KBM-7 (cell line): ENCODE measurements around the gene IWS1.
"Not testable (repeated sequence)": the region's sequence is repeated elsewhere in the genome, so short reads cannot be mapped to it uniquely, and the experiment has no call there.

Source experiments
- DNase-seq: peaks from one replicate; pipeline ENCODE4 v3.0.0-alpha.2; 2015
- in situ Hi-C: fragments of 300-500 bp; cut with MboI; formaldehyde crosslinking; loops from 2 replicates; pipeline ENCODE4 v1.14.3; 2020; ENCODE audit warnings: low sequenced_read_pairs, low pct_unique_long_range_greater_than_20kb, mixed read lengths

Gene IWS1

DNA sequence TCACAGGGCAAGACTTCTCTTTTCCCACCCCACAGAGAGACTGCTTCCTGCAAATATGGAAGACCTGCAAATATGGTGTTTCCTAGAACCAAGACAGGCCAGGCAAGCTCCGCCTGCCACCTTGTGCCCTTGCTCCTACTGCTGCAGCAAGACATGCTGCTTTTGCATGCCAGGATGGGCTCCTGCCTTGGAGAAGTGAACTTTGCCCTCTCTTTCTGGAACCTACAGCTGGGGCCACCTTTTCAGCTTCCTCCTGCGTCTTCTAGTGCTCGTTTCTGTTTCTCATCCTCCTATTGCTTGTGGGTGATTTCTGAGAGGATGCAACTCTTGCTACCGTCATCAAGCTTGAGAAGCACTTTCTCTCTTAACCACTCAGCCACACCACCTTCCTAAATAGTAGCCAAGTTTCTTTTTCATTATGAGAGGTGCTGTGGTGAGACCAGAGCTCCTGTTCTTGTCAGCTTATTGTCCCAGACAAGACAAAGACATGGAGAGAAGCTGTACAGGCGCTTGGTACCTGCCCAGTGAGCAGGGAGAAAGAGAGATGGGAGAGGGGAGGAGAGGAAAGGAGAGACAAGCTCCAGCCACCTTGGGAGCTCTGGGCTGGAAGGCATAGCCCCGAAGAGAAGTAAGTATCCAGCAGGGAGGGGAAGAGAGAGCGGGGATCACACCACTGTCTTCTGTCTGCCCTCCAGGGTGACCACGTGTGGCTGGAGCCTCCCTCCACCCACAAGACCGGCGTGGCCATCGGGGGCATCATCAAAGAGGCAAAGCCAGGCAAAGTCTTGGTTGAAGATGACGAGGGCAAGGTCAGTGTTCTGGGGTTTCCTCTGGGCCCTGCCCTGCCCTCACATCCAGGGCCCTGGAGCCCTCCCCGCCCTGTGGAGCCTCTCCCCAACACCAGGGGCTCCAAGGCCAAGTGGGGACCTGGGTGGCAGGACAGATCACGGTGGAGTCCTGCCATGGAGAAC lies 37.5 kb upstream of the IWS1 start:
- in situ Hi-C loops, result no loop called here
- no peak for DNase-seq

DNA sequence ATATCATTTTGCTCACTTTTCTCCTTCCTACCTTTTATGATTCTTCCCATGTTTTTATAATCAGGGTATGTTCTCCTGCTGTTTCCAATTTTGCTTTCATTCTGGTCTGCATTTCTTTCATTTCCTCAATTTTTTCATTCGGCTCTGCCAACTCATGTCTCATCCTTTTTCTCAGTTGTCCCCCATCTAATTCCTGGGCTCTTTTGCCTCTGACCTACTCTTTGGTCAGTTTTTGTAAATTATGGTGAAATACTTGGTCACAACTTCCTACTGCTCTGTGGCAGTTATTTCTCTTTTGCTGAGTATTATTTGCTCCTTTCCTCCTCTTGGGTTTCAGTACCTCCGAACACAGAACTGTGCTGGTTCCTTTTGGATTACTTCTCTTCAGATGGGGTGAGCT lies 36.6 kb upstream of the IWS1 start:
- no peak for DNase-seq
- in situ Hi-C loops, result no loop called here

DNA sequence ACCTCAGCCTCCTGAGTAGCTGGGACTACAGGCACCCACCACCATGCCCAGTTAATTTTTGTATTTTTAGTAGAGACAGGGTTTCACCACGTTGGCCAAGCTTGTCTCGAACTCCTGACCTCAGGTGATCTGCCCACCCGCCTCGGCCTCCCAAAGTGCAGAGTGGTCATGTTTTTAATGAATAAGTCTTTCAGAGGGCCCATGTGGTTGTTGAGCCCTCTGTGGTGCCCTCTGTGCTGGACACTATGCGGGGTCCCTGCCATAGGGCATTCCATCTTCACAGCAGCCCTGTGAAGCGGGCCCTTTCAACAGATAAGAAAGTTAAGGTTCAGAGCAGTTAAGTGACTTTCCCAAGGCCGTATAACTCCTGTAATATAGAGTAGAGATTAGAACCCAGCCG lies 35.1 kb upstream of the IWS1 start:
- no peak for DNase-seq
- in situ Hi-C loops, result no loop called here

DNA sequence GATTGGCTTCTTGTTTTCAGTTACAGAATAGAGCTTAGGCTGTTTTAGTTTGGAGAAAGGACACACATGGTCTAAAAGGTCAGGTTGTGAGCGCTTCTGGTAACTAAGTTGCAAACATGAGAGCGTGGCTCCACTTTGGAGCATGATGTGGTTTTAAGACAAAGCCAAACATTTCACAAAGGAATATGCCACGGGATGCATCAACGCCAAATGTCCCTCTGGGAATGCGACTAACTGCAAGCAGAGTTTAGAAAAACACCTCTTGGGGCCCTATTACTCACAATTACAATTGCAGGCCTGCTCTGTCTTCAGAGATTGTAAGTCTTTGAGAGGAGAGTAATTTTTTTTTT lies 34.6 kb upstream of the IWS1 start:
- in situ Hi-C loops, result no loop called here
- DNase-seq, result no peak

DNA sequence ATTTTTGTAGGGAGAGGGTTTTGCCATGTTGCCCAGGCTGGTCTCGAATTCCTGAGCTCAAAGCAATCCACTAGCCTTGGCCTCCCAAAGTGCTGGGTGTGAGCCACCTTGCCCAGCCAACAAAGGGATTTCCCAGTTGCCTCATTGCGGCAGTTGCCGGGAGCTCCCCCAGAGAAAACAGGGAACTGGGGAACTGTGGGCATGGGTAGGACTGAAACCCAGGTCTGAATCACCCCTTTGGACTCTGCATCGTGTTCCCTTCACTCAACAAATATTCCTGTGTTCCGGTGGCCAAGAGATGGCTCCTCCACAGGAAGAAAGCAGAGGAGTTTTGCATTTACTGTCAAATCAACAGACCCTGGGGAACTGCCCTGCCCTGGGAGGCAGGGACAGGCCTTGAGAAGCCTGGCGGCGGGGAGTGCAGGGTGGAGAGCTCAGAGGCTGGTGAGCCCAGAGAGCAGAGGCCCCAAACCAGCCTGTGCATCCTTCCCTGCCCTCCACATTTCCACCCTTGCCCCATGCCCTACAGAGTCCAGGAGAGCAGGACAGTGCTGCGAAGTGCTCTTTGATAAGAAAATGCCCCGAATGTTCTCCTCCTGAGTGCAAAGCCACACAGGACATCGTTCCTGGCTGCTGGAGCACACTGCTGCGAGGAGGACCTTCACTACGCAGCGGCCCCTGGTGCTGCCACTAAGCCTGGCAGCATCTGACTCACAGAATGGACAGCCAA lies 34.1 kb upstream of the IWS1 start:
- no peak for DNase-seq
- in situ Hi-C loops, result no loop called here

DNA sequence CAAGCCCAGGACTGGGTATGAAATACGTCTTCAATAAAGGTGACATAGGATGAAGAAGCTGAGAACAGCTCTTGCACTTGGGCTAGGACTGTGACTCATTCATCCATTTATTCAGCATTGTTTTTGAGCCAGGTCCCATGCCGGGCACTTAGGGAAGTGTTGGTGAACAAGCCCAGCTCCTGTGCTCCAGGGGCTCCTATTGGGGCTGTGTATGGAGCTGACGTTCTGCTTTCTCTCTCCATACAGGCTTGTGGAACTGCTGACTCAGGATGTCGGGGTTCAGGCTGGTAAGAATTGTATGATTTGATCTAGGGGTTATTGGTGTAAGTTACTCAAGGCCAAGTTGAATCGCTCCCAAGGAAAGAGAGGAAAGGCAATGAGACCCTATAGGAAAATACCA lies 33.2 kb upstream of the IWS1 start:
- no peak for DNase-seq
- in situ Hi-C loops, result no loop called here

DNA sequence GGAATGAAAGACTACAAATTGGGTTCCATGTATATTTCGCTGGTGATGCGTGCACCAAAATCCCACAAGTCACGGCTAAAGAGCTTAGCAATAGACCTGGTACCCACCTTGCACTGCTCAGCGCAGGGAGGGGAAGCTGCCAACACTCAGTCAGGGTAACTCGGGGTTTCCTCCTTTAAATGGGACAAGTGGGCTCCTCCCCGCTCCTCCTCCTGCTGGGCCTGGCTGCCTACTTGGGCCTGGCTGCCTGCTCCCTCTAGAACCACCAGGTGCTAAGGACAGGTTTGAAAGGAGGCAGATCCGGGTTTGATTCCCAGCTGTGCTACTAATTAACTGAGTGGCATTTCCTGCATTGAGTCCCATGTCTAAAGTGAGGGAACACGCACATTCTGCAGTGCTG lies 32.6 kb upstream of the IWS1 start:
- in situ Hi-C loops, result no loop called here

DNA sequence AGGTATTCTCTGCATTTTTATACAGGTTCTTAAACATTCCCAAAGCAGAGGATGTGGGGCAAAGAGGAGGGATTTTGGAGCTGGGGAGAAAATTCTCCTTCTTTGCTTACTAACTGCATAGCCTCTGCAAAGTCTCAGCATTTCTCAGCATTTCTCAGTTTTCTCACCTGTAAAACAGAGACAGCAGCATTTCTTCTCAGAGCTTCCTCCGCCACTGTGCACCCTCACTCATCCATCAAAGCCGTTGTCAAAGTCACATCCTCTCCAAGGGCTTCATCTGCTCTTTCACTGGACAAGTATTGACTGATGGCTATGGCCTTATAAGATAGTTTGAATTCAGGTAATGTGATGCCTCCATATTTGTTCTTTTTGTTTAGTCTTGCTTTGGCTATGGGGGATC lies 26.6 kb upstream of the IWS1 start:
- DNase-seq, result no peak
- in situ Hi-C loops, result no loop called here

More for the DNA sequence above, 32.6 kb upstream of the IWS1 start:
- DNase-seq, result no peak

DNA sequence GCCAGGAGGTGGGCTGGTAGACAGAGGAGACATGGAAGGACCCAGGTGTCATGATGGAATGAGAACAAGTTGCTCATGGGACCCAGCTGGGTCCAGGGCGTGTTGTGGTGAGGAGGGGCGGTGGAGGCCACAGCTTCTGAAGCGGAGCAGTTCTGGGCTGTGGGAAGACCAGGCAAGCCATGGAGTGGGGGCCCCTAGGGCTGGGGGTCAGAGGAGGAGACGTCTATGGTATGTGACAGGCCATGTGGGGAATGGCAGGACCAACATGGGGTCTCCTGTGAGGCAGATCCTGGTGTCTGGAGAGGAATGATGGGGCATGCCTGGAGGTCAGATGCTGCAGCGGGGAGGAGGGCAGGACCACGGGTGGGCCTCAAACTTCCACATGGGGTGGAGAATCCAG lies 26.0 kb upstream of the IWS1 start:
- DNase-seq, result no peak
- in situ Hi-C loops, result no loop called here

DNA sequence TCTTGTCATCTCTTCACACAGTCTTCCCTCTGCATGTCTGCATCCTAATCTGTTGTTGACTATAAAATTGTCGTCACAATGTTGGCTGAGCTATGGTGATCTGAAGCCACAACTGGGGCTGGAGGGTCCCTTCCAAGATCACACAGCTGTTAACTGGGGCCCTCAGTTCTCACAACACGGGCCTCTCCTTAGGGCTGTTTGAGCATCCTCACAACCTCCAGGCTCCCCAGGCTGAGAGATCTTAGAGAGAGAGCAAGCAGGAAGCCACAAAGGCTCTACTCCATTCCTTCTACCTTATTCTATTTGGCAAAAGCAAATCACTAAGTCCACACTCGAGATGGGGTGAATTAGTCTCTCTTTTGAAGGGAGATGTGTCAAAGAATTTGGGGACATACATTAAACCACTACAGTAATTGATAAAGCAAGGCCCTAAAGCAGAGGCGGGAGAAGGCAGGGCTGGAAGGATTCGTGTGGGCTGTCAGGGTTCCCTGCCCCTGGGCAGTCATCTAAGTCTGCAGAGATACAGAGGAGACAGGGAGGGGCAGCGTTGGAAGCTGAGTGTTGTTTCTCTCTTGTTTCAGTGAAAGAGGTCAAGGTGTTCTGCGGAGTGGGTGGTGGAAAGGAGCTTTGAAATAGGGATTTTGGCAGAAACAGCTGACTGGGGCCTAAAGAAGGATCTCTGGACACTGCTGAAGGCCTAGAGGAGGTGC lies 25.1 kb upstream of the IWS1 start:
- in situ Hi-C loops, result no loop called here
- no peak for DNase-seq

DNA sequence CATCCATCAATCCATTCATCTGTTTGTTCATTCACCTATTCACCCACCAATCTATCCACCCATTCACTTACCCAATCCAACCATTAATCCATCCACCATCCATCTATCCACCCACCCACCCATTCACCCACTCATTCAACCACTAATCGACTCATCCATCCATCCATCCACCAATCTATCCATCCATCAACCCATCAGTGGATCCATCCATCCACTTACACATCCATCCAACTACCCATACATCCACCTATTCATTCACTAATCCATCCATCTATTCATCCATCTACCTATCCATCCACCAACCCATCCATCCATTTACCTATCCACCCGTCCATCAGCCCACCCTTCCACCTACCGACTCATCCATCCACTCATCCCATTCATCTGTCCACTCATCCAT lies 20.5 kb upstream of the IWS1 start:
- DNase-seq, result no peak
- in situ Hi-C loops, result no loop called here

DNA sequence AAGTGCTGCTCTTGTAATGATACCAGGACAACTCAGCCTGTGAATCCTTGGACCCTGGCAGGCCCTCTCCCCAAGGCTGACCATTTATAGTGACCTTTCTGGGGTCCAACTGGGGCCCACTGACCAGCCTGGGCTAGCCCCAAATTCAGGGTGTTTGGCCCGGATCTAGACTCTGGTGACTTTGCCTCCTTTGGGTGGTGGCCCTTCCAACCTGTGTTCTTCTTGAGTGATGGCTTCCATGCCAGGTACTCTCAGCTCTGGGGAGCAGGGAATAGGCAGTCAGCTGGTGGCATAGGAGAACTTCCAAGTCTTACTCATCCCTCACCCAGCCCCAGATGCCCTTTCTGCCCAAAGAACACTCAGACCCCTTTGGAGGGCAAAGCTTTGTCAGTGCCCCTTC lies 19.5 kb upstream of the IWS1 start:
- in situ Hi-C loops, result no loop called here
- no peak for DNase-seq

DNA sequence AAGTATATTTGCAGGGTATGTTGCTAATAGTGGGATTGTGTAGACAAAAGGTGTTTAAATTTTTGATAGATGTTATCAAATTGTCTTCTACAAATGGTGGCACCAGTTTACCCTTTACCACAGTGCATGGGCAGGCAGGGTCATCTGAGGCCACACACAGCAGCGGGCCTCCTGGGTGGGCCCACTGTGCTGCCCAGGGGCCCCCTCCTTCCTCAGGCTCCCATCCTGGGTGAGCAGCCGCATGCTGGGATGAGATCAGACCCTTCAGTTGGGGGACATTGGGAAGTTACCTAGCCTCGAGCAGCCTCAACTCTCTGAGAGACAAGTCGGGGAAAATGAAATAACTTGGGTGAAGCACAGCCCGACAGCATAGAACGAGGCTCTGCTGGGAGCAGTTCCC lies 18.9 kb upstream of the IWS1 start:
- no peak for DNase-seq
- in situ Hi-C loops, result no loop called here

DNA sequence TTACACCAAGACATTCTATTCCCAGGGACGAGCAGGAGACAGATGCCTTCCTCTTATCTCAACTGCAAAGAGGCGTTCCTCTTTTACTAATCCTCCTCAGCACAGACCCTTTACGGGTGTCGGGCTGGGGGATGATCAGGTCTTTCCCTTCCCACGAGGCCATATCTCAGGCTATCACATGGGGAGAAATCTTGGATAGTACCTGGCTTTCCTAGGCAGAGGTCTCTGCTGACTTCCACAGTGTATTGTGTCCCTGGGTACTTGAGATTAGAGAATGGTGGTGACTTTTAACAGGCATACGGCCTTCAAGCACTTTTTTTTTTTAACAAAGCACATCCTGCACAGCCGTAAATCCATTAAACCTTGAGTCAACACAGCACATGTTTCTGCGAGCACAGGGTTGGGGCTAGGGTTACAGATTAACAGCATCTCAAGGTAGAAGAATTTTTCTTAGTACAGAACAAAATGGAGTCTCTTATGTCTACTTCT lies 16.8 kb upstream of the IWS1 start:
- in situ Hi-C loops, result not testable (repeated sequence)
- peak; percentile 35 for DNase-seq

DNA sequence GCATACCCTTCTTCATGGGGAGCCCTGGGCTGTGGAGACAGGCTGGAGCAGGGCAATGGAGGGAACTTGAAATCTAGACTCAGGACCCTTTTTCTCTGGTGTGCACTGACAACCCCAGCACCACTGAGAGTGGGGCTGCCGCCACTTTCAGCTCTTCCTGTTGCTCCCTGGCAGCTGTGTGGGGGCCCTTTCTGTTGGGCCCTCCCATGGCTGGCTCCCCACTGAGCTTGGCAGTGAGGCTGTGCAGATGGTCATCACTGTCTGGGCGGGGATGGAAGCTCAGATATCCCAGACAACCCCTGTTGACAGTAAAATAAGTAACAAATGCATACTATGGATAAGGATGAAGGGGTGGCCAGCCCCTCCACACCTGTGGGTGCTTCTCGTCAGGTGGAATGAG lies 15.9 kb upstream of the IWS1 start:
- no peak for DNase-seq
- in situ Hi-C loops, result no loop called here

DNA sequence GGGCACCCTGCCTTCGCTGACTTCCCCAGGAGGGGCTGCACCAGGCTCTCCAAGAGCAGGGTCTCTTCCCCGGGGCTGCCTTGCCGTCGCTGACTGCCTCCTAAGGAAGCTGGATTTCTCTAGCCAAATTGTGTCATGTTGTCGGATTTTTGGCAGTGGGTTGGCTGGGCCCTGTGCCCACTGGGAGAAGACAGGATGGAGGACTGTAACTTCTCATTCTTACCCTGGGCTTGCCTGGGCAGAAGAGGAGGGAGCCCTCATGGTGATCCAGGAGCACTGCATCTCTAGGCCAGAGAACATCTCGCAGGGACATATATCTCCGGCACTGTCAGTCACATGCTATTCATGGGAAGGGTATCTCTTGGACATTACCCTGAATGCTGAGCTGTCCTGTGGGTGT lies 15.5 kb upstream of the IWS1 start:
- DNase-seq, result no peak
- in situ Hi-C loops, result no loop called here

DNA sequence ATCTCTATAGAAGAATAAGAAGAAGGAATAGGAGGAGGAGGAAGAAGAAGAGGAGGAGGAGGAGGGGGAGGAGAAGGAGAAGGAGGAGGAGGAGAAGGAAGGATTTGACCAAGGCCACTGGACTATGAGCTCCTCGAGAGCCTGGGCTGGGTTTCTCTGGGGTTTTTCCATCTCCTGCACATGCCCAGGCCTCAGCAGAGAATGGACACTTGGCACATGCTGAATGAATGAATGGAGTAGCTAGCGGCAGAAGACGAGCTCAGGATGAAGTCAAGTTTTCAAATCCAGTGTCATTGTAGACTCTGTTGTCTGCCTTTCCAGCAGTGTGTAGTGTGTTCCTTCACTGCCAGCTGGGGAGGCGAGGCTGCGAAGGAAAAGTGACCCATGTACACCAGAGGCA lies 11.4 kb upstream of the IWS1 start:
- in situ Hi-C loops, result no loop called here
- DNase-seq, result no peak

DNA sequence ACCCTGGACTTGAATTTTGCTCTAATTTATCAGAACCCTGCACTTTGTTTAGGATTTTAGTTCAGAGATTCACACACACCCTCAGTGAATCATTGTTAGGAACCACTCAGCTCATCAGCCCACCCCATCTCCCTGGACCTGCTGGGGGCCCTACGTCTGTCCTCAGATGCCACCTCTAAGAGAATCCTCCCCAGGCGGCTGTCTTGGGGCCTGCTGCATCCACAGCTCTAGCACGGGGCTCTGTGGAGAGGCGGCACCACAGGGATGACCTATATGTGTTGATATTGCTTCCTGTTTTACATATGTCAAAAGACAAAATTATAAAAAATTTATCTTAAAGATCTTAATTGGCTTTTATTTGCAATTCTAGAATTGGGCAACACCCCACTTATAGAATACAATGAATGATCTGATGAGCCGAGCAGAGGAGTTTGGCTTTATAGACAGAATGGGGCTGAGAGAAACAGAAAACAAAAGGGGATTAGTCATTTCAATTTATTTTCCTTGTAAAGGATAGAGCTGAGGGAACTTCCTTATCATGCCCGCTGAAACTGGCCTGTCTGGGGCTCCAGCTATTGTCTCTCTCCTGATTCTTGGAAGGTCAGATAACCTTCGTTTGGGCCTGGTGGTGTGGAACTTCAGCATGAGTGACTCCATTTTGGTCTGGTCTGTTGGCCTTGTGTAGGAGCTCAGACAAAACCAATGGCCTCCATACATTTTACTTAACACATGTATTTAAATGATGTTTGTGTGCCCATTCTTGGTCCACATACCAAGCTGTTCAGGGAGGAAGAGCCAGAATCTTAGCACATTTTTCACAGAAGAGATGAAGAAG lies 10.6 kb upstream of the IWS1 start:
- no peak for DNase-seq
- in situ Hi-C loops, result no loop called here

DNA sequence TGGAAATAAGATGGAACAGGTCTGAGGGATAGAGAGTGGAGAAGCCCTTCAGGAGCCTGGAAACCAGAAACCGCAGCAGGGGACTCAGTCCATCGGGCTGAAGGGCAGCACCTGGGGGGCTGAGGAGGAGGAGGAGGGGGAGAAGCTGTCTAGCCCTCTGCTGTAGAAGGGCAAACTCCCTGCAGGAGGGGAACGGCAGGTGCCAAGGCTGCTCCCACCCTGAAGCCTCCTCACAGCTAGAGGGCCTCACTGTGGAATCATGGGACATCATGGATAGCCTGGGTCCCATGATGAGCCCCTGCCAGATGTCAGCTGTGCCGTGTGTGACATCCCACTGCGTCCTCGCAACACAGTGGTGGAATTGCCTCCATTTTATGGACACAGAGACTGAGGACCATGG lies 9.6 kb upstream of the IWS1 start:
- in situ Hi-C loops, result no loop called here
- no peak for DNase-seq
